Fibroblast of mammary gland (primary cell): ENCODE data around the gene PRSS50.
"Not testable (repeated sequence)": the region's sequence is repeated elsewhere in the genome, so short reads cannot be mapped to it uniquely, and the experiment has no call there.

Experiments used
- DNase-seq: peaks from one replicate; pipeline ENCODE4 v3.0.0-alpha.2; 2010; ENCODE audit warnings: low read depth
- H3K4me3 ChIP-seq: 2 replicates; pipeline ENCODE4 v1.5.1; 2011; ENCODE audit warnings: low read depth, mild to moderate bottlenecking, low read length, moderate library complexity; ENCODE audit not compliant: control insufficient read depth
- CTCF ChIP-seq: conservative IDR thresholded peaks from 2 replicates; pipeline ENCODE4 v1.5.1; 2011; ENCODE audit warnings: low read depth, low read length, inconsistent platforms; ENCODE audit not compliant: control insufficient read depth, insufficient read depth

The PRSS50 gene, protein sequence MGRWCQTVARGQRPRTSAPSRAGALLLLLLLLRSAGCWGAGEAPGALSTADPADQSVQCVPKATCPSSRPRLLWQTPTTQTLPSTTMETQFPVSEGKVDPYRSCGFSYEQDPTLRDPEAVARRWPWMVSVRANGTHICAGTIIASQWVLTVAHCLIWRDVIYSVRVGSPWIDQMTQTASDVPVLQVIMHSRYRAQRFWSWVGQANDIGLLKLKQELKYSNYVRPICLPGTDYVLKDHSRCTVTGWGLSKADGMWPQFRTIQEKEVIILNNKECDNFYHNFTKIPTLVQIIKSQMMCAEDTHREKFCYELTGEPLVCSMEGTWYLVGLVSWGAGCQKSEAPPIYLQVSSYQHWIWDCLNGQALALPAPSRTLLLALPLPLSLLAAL

DNA sequence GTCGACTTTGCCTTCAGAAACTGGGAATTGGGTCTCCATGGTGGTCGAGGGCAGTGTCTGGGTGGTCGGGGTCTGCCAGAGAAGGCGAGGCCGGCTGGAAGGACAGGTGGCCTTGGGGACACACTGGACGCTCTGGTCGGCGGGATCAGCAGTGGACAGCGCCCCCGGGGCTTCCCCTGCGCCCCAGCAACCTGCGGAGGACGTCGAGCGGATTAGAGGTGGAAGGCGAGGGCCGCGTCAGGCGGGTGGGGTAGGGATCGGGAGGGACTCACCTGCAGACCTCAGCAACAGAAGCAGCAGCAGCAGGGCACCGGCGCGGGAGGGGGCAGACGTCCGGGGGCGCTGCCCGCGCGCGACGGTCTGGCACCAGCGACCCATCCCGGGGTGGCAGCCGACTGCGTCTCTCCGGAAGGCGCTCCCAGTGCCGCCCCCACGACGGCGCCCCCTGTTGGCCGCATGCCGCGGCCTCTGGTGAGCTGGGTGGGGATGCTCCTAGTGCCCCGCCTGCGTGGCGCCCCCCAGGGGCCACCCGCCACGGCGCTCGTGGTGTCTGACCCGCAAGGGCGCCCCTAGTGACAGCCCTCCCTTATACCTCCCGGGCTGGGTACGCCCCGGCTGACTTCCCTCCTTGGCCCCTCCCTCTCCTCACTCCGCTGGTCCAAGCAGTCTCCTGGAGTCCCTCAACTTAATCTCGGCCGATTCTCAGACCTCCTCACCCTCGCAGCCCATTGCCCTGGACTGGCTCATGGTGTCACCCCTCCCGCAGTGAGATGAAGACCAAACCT lies at the start of gene PRSS50:
PRSS50 (minus strand) TSS at position 423 of the 785 bp plus-strand sequence; CDS start at position 378, 45 bp downstream.
- no peak within 1 kb of the TSS for H3K4me3 ChIP-seq
- TF ChIP-seq CTCF: no peak
- DNase-seq: no peak

- no peak for TF ChIP-seq CTCF
- H3K4me3 ChIP-seq: no peak overlapping the region
- DNase-seq: no peak
These were observed 46.5 kb upstream of the PRSS50 start for GRCh38 chr3:46764206-46764605.

- H3K4me3 ChIP-seq: no peak overlapping the region
- TF ChIP-seq CTCF: no peak
- no peak for DNase-seq
These were observed 45.5 kb upstream of the PRSS50 start for GRCh38 chr3:46763178-46763577.

GRCh38 chr3:46759239-46760167 lies 41.8 kb upstream of the PRSS50 start:
- no peak for DNase-seq
- no peak overlapping the region for H3K4me3 ChIP-seq
- no peak for TF ChIP-seq CTCF

GRCh38 chr3:46756642-46757041 lies 39.0 kb upstream of the PRSS50 start:
- no peak for DNase-seq
- no peak for TF ChIP-seq CTCF
- no peak overlapping the region for H3K4me3 ChIP-seq

- DNase-seq: no peak
- no peak overlapping the region for H3K4me3 ChIP-seq
- TF ChIP-seq CTCF: no peak
These were observed 38.0 kb upstream of the PRSS50 start for GRCh38 chr3:46755646-46756045.

- not testable (repeated sequence) for H3K4me3 ChIP-seq, DNase-seq
These were observed 35.5 kb upstream of the PRSS50 start for GRCh38 chr3:46753127-46753526.
